ENCODE data around the gene PPP4R2.

The PPP4R2 gene

DNA sequence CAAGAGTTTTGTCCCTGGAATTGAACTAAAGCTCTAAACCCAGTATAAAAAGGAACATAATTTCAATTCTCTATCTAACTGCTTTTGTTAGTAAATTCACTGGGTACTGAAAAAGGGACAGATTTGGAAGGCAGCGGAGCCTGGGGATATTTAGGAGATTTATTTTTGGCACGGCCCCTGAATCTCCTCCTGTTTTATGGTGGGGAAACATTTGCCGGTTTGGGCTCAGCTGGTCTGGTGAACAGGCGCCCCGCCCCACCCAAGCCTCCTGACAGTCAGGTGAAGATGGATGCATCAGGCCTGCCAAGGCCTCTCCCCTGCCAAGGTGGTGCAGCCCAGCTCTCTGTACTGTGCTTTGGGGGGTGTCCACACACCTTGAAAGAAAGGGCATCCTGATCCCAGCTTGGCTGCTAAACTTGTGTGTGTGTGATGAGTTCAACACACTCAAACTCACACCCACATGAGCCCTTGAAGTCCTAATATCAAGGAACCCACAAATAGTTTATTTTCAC is 111.1 kb downstream of the PPP4R2 start:
- H3K27me3 ChIP-seq (ENCODE audit: insufficient read depth, poor library complexity, severe bottlenecking): no peaks in the 10 kb centered on the region
- H3K27ac ChIP-seq (ENCODE audit: poor library complexity, severe bottlenecking): no peak overlapping the region
- H3K4me3 ChIP-seq (ENCODE audit: severe bottlenecking): no peak overlapping the region
- DNase-seq (ENCODE audit: low spot score) (no peak), ATAC-seq (ENCODE audit: low read depth) (no peak)
- no peaks in the 10 kb centered on the region for H3K36me3 ChIP-seq (ENCODE audit: low read depth)
- TF ChIP-seq, protein P1, sequence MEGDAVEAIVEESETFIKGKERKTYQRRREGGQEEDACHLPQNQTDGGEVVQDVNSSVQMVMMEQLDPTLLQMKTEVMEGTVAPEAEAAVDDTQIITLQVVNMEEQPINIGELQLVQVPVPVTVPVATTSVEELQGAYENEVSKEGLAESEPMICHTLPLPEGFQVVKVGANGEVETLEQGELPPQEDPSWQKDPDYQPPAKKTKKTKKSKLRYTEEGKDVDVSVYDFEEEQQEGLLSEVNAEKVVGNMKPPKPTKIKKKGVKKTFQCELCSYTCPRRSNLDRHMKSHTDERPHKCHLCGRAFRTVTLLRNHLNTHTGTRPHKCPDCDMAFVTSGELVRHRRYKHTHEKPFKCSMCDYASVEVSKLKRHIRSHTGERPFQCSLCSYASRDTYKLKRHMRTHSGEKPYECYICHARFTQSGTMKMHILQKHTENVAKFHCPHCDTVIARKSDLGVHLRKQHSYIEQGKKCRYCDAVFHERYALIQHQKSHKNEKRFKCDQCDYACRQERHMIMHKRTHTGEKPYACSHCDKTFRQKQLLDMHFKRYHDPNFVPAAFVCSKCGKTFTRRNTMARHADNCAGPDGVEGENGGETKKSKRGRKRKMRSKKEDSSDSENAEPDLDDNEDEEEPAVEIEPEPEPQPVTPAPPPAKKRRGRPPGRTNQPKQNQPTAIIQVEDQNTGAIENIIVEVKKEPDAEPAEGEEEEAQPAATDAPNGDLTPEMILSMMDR (IDR thresholded peaks at IDR 0.05; ENCODE audit: poor library complexity, severe bottlenecking): no peak
- no peaks in the 10 kb centered on the region for H3K4me1 ChIP-seq (ENCODE audit: insufficient read depth, poor library complexity, severe bottlenecking)
- H3K9me3 ChIP-seq (ENCODE audit: severe bottlenecking): no peaks in the 10 kb centered on the region

DNA sequence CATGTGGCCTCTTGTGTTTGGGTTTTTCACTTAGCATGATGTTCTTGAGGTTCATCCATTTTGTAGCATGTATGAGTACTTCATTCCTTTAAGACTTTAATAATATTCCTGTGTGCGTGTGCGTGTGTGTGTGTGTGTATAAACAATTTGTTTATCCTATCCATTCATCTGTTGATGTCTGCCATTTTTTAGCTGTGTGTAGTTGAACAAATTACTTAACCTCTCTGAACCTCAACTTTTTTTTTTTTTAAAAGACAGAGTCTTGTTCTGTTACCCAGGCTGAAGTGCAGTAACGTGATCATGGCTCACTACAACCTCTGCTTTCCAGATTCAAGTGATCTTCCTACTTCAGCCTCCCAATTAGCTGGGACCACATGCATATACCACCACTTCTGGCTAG is 112.1 kb downstream of the PPP4R2 start:
- ATAC-seq (ENCODE audit: low read depth) (no peak), DNase-seq (ENCODE audit: low spot score) (no peak)
- H3K4me1 ChIP-seq (ENCODE audit: insufficient read depth, poor library complexity, severe bottlenecking): no peaks in the 10 kb centered on the region
- H3K36me3 ChIP-seq (ENCODE audit: low read depth): no peaks in the 10 kb centered on the region
- H3K27me3 ChIP-seq (ENCODE audit: insufficient read depth, poor library complexity, severe bottlenecking): no peaks in the 10 kb centered on the region
- TF ChIP-seq, protein P1 (IDR thresholded peaks at IDR 0.05; ENCODE audit: poor library complexity, severe bottlenecking): no peak
- no peak overlapping the region for H3K27ac ChIP-seq (ENCODE audit: poor library complexity, severe bottlenecking)
- H3K9me3 ChIP-seq (ENCODE audit: severe bottlenecking): no peaks in the 10 kb centered on the region
- no peak overlapping the region for H3K4me3 ChIP-seq (ENCODE audit: severe bottlenecking)

GRCh38 chr3:73110530-73110929 is 113.9 kb downstream of the PPP4R2 start:
- ATAC-seq (ENCODE audit: low read depth) (no peak), DNase-seq (ENCODE audit: low spot score) (no peak)
- Histone ChIP-seq H3K4me3 (ENCODE audit: severe bottlenecking) (no peak overlapping the region), H3K9me3 (ENCODE audit: severe bottlenecking) (no peaks in the 10 kb centered on the region), H3K27me3 (ENCODE audit: insufficient read depth, poor library complexity, severe bottlenecking) (no peaks in the 10 kb centered on the region), H3K36me3 (ENCODE audit: low read depth) (no peaks in the 10 kb centered on the region), H3K27ac (ENCODE audit: poor library complexity, severe bottlenecking) (no peak overlapping the region), H3K4me1 (ENCODE audit: insufficient read depth, poor library complexity, severe bottlenecking) (no peaks in the 10 kb centered on the region)
- TF ChIP-seq, protein P1 (IDR thresholded peaks at IDR 0.05; ENCODE audit: poor library complexity, severe bottlenecking): no peak

DNA sequence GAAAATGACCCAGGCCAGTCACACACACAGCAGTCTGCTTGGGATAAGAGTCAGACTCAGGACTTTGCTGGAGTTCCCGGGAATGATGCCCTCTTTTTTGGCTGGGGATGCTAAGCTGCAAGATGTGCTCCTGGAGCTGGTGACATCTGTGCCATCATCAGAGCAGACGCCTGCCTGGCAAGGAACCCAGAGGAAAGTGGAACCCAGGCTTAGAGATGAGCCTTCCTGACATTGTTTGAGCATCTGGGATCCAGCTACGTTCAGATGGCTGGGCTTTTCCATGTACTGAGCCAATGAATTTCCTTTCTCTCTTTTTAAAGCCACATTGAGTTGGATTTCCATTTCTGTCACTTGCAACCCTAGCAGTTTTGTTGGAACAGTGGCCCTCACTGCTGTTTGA is 118.1 kb downstream of the PPP4R2 start:
- Histone ChIP-seq H3K4me1 (ENCODE audit: insufficient read depth, poor library complexity, severe bottlenecking) (no peaks in the 10 kb centered on the region), H3K27ac (ENCODE audit: poor library complexity, severe bottlenecking) (no peak overlapping the region), H3K4me3 (ENCODE audit: severe bottlenecking) (no peak overlapping the region), H3K27me3 (ENCODE audit: insufficient read depth, poor library complexity, severe bottlenecking) (no peaks in the 10 kb centered on the region), H3K9me3 (ENCODE audit: severe bottlenecking) (no peaks in the 10 kb centered on the region), H3K36me3 (ENCODE audit: low read depth) (no peaks in the 10 kb centered on the region)
- no peak for ATAC-seq (ENCODE audit: low read depth)
- no peak for DNase-seq (ENCODE audit: low spot score)
- TF ChIP-seq, protein P1 (IDR thresholded peaks at IDR 0.05; ENCODE audit: poor library complexity, severe bottlenecking): no peak

DNA sequence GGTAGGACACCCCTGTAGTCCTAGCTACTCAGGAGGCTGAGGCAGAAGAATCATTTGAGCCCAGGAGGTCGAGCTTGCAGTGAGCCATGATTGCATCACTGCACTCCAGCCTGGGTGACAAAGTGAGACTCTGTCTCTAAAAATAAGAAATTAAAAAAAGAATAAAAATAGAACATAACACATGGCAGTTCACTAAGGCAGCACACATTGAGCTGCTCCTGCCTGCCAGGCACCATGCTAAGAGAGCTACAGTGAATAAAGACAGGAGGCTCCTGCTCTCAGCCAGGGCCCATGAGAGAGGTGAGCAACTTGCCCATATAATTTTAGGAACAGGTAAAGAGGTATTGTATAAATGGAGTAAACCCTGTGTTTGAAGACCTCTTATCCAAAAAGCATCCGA is 119.2 kb downstream of the PPP4R2 start:
- Histone ChIP-seq H3K4me3 (ENCODE audit: severe bottlenecking) (no peak overlapping the region), H3K27me3 (ENCODE audit: insufficient read depth, poor library complexity, severe bottlenecking) (no peaks in the 10 kb centered on the region), H3K9me3 (ENCODE audit: severe bottlenecking) (no peaks in the 10 kb centered on the region), H3K36me3 (ENCODE audit: low read depth) (no peaks in the 10 kb centered on the region), H3K27ac (ENCODE audit: poor library complexity, severe bottlenecking) (no peak overlapping the region), H3K4me1 (ENCODE audit: insufficient read depth, poor library complexity, severe bottlenecking) (no peaks in the 10 kb centered on the region)
- no peak for ATAC-seq (ENCODE audit: low read depth)
- TF ChIP-seq, protein P1 (IDR thresholded peaks at IDR 0.05; ENCODE audit: poor library complexity, severe bottlenecking): no peak
- no peak for DNase-seq (ENCODE audit: low spot score)
